Stimulated activated CD8-positive, alpha-beta memory T cell treated with anti-CD3 and anti-CD28 coated beads, Interleukin-4, amount 100 ng/mL, for 24 hours (primary cell): ENCODE measurements around the gene TK1.

Source experiments
- DNase-seq: peaks from one replicate; pipeline ENCODE4 v3.0.0-alpha.2; 2020; ENCODE audit warnings: low read depth

Gene TK1

GRCh38 chr17:78133971-78134898, 52.6 kb downstream of the TK1 start:
- DNase-seq, result no peak

- no peak for DNase-seq
Measured at GRCh38 chr17:78133179-78133951, 53.5 kb downstream of the TK1 start.

- DNase-seq, result no peak
Measured at GRCh38 chr17:78132767-78133178, 54.1 kb downstream of the TK1 start.

GRCh38 chr17:78132084-78132676, 54.7 kb downstream of the TK1 start:
- DNase-seq, result peak; percentile 68

- DNase-seq, result peak; percentile 55
Measured at GRCh38 chr17:78131172-78132083, 55.4 kb downstream of the TK1 start.

- no peak for DNase-seq
Measured at GRCh38 chr17:78130437-78131101, 56.3 kb downstream of the TK1 start, which contains the start of gene TMC8. Gene TMC8 (plus strand): TSS chr17:78130771. CDS start chr17:78131589, 818 bp downstream.

- no peak for DNase-seq
Measured at GRCh38 chr17:78130090-78130436, 56.8 kb downstream of the TK1 start.

GRCh38 chr17:78129351-78130089, 57.3 kb downstream of the TK1 start:
- DNase-seq, result no peak

- no peak for DNase-seq
Measured at GRCh38 chr17:78128551-78129350, 58.1 kb downstream of the TK1 start, which contains the start of gene TMC6. Gene TMC6 (minus strand): TSS chr17:78128755. CDS start chr17:78126832, 1,923 bp downstream.

- DNase-seq, result no peak
Measured at GRCh38 chr17:78127888-78128550, 58.8 kb downstream of the TK1 start.

- DNase-seq, result no peak
Measured at GRCh38 chr17:78127239-78127887, 59.5 kb downstream of the TK1 start.

- no peak for DNase-seq
Measured at GRCh38 chr17:78126895-78127238, 60.0 kb downstream of the TK1 start.

- no peak for DNase-seq
Measured at GRCh38 chr17:78125976-78126894, 60.6 kb downstream of the TK1 start.

- DNase-seq, result no peak
Measured at GRCh38 chr17:78125138-78125913, 61.5 kb downstream of the TK1 start.

GRCh38 chr17:78124836-78125137, 62.1 kb downstream of the TK1 start:
- no peak for DNase-seq
